GM12891 (cell line): ENCODE measurements around the gene LTBP1.

Experiments
- PAX5 ChIP-seq: IDR thresholded peaks from 2 replicates; pipeline ENCODE4 v1.6.1; 2011; ENCODE audit warnings: low read length, moderate library complexity, mild to moderate bottlenecking; ENCODE audit not compliant: insufficient read depth, severe bottlenecking
- POLR2A ChIP-seq: IDR thresholded peaks from 2 replicates; pipeline ENCODE4 v1.6.1; 2011; ENCODE audit warnings: low read depth, low read length, control low read depth
- POLR2AphosphoS5 ChIP-seq: IDR thresholded peaks from 2 replicates; pipeline ENCODE4 v1.6.1; 2011; ENCODE audit warnings: low read depth, low read length, control low read depth
- POU2F2 ChIP-seq: IDR thresholded peaks from 2 replicates; pipeline ENCODE4 v1.6.1; 2011; ENCODE audit warnings: low read depth, mild to moderate bottlenecking, control low read depth, low read length, moderate library complexity
- SPI1 ChIP-seq: IDR thresholded peaks from 2 replicates; pipeline ENCODE4 v1.6.1; 2011; ENCODE audit warnings: low read depth, low read length, control low read depth
- TAF1 ChIP-seq: IDR thresholded peaks from 2 replicates; pipeline ENCODE4 v1.6.1; 2011; ENCODE audit warnings: low read depth, low read length, control low read depth

DNA sequence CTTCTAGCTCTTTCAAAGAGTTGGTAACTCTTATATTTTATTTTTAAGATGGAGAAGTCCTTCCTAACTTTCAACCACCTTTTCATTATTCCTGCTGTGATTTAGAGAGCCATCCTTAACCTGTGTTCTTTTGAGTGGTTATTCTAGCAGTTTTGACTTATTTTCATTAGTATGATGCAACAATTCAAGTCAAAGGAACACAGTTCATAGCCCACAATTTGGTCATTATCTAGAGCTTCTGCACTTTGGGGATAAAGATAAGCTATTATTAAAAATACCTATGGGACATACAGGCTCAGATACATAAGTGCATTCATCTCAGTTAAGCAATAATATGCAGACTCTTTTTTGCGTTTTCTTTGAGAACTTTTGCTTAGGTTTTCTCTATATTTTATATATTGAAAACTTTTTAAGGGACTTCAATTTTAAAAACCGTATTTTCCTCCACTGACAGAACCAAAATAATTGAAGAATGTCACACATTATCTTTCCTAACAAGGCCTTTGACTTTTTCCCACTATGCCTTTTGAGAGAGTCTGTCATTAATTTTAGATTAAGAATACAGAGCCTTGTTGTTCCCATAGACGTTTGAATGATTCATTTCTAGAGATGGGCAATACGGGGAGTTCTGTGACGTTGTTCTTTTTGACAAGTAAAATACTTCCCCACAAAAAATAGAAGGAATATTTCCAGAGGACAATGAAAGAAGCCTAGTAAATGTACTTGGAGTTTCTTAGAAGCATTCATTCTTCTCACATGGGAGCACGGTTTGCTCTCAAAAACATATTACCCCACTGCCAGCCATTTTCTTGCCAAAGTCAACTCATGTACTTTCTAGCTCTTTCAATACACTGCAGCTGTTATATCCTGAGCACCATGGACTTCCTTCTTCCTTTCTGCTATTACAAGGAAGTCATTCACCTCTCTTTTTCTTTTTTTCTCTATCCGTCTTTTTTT is 486.8 kb downstream of the LTBP1 start:
- no peak for TF ChIP-seq POLR2A
- no peak for TF ChIP-seq TAF1
- no peak for TF ChIP-seq POLR2AphosphoS5
- no peak for TF ChIP-seq SPI1
- TF ChIP-seq PAX5, result no peak
- TF ChIP-seq POU2F2, result no peak
